Mesendoderm (in vitro differentiated cells): ENCODE data around the gene INHBC.
A peak's percentile ranks its signal among the peaks of the same experiment; 100 is the strongest.

Source experiments
- DNase-seq: peaks from one replicate; pipeline ENCODE4 v3.0.0; 2013
- H2AK5ac ChIP-seq: 2 replicates; pipeline ENCODE4 v1.6.1; 2013; ENCODE audit warnings: low read length, inconsistent platforms
- H2BK120ac ChIP-seq: 2 replicates; pipeline ENCODE4 v1.6.1; 2013; ENCODE audit warnings: low read depth, mild to moderate bottlenecking, low read length, moderate library complexity, mixed read lengths
- H2BK15ac ChIP-seq: replicated peaks from 2 replicates; pipeline ENCODE4 v1.6.1; 2013; ENCODE audit warnings: low read depth, mild to moderate bottlenecking, moderate library complexity
- H2BK5ac ChIP-seq: 2 replicates; pipeline ENCODE4 v1.6.1; 2013; ENCODE audit warnings: low read length, inconsistent platforms
- H3K18ac ChIP-seq: 2 replicates; pipeline ENCODE4 v1.6.1; 2013; ENCODE audit warnings: mild to moderate bottlenecking, low read length, mixed read lengths
- H3K23ac ChIP-seq: one replicate; pipeline ENCODE4 v1.6.1; 2013; ENCODE audit warnings: low read length
- H3K27ac ChIP-seq: 2 replicates; pipeline ENCODE4 v1.5.1; 2013; ENCODE audit warnings: low read depth, mild to moderate bottlenecking, inconsistent platforms, low read length, moderate library complexity
- H3K27me3 ChIP-seq: 2 replicates; pipeline ENCODE4 v1.6.1; 2013; ENCODE audit warnings: low read length, control low read depth, mild to moderate bottlenecking, inconsistent platforms; ENCODE audit not compliant: insufficient read depth, poor library complexity
- H3K36me3 ChIP-seq: 2 replicates; pipeline ENCODE4 v1.6.1; 2013; ENCODE audit warnings: low read length, inconsistent platforms; ENCODE audit not compliant: control insufficient read depth, insufficient read depth
- H3K4ac ChIP-seq: one replicate; pipeline ENCODE4 v1.6.1; 2013; ENCODE audit warnings: low read depth, mild to moderate bottlenecking, low read length, moderate library complexity
- H3K4me1 ChIP-seq: 2 replicates; pipeline ENCODE4 v1.6.1; 2013; ENCODE audit warnings: low read depth, low read length, inconsistent platforms; ENCODE audit not compliant: control insufficient read depth
- H3K4me2 ChIP-seq: 2 replicates; pipeline ENCODE4 v1.6.1; 2013; ENCODE audit warnings: low read length
- H3K4me3 ChIP-seq: 2 replicates; pipeline ENCODE4 v1.5.1; 2013; ENCODE audit warnings: mild to moderate bottlenecking, low read length
- H3K56ac ChIP-seq: one replicate; pipeline ENCODE4 v1.6.1; 2013; ENCODE audit warnings: low read length
- H3K79me1 ChIP-seq: 2 replicates; pipeline ENCODE4 v1.6.1; 2013; ENCODE audit warnings: low read length, inconsistent platforms
- H3K79me2 ChIP-seq: 2 replicates; pipeline ENCODE4 v1.6.1; 2013; ENCODE audit warnings: mild to moderate bottlenecking, low read length; ENCODE audit not compliant: control insufficient read depth, insufficient read depth
- H3K9ac ChIP-seq: 2 replicates; pipeline ENCODE4 v1.6.1; 2013; ENCODE audit warnings: low read length, inconsistent platforms
- H4K5ac ChIP-seq: one replicate; pipeline ENCODE4 v1.6.1; 2013; ENCODE audit warnings: low read length
- H4K8ac ChIP-seq: one replicate; pipeline ENCODE4 v1.6.1; 2013; ENCODE audit warnings: low read depth, mild to moderate bottlenecking, control low read depth, low read length, moderate library complexity
- WGBS: extraction: QIAGEN DNeasy Blood & Tissue Kit; methylation state at CpG from one replicate; pipeline ENCODE4 v1.1.7; 2013; ENCODE audit warnings: low lambda C conversion rate, missing lambda C conversion rate; ENCODE audit not compliant: insufficient coverage; ENCODE audit errors: extremely low coverage; 5-methylcytosine and 5-hydroxymethylcytosine counted together

The INHBC gene

DNA sequence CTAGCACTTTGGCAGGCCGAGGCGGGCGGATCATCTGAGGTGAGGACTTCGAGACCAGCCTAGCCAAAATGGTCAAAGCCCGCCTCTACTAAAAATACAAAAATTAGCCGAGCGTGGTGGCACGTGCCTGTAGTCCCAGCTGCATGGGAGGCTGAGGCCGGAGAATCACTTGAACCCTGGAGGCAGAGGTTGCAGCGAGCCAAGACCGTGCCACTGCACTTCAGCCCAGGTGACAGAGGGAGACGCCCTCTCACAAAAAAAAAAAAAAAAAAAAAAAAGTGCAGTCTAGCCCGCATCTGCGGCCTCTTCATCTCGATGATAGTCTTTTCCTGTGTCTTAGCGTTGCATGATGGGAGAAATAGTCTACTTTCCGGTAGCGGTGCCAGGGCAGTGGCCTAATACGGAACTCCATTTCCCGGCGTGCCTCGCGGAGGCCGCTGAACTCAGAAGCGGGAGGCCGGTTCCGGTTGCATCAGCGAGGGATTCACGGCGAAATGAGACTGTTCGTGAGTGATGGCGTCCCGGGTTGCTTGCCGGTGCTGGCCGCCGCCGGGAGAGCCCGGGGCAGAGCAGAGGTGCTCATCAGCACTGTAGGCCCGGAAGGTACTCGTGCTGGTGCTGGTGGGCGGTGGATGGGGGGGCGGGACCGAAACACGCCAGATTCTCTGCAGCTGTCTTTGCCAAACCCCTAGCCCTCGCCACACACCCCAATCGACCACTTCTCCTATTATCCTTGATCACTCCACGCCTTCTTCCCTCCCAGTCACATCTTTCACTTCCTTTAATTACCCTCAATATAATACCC, 53.2 kb downstream of the INHBC start, which contains the start of gene MARS1:
TSS of gene MARS1 (plus strand) at position 472 of the 805 bp plus-strand sequence. CDS start at position 495, 23 bp downstream.
- H3K4ac ChIP-seq = peak within 1 kb of the TSS; percentile 97
- peaks cover 3% of the 10 kb centered on the region for H3K4me1 ChIP-seq
- H2BK5ac ChIP-seq = peak within 1 kb of the TSS; percentile 97
- peak within 1 kb of the TSS; percentile 99 for H3K4me3 ChIP-seq
- no peak within 1 kb of the TSS for H2BK15ac ChIP-seq
- H3K4me2 ChIP-seq = peak within 1 kb of the TSS; percentile 85
- H3K9ac ChIP-seq = peak within 1 kb of the TSS; percentile 99
- H4K8ac ChIP-seq = peak within 1 kb of the TSS; percentile 41
- DNase-seq = peak; percentile 99
- peak within 1 kb of the TSS; percentile 99 for H2AK5ac ChIP-seq
- peaks cover 22% of the 10 kb centered on the region for H3K79me2 ChIP-seq
- H3K27me3 ChIP-seq = no peaks in the 10 kb centered on the region
- H3K27ac ChIP-seq = peak within 1 kb of the TSS; percentile 79
- peak within 1 kb of the TSS; percentile 99 for H3K56ac ChIP-seq
- H3K18ac ChIP-seq = peak within 1 kb of the TSS; percentile 97
- peaks cover 19% of the 10 kb centered on the region for H3K79me1 ChIP-seq
- no peak within 1 kb of the TSS for H4K5ac ChIP-seq
- H2BK120ac ChIP-seq = peak within 1 kb of the TSS; percentile 66
- peaks cover 12% of the 10 kb centered on the region for H3K36me3 ChIP-seq
- 100% methylated on average over 1 of the region's 47 CpGs for WGBS
- no peak within 1 kb of the TSS for H3K23ac ChIP-seq

DNA sequence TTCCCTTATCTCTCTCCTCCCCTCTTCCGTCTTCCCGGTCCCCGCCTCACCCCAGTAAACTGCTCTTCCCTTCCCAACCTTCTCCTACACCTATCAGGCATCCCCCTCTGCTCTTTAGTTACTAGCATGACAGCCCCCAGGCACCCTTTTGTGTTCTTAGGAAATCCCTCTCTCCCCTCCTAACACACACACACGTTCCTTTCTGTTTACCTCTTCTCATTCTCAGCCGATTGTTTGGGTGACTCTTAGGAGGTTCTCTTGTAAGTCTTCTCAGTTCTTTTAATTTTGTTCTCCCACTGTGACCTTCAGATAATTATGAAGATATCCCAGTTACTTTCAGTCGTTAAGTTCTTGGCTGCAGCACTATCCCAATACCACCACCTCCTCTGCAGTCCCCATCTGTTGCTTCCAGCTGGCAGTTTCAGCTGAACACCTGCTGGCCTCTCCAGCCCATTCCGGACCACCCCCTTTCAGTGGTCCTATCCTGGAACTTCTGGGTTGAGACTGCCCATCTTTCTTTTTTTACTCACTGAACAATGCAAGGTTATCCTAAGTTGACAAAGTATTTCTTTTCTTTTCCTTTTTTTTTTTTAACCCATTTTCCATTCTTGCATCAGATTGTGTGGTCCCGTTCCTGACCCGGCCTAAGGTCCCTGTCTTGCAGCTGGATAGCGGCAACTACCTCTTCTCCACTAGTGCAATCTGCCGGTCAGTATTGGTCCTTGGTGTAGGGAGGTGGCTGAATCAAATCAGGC, 54.0 kb downstream of the INHBC start:
- Histone ChIP-seq H3K79me1 (peaks cover 20% of the 10 kb centered on the region), H3K4me2 (peak overlapping the region; percentile 85), H4K8ac (no peak overlapping the region), H3K27me3 (no peaks in the 10 kb centered on the region), H3K23ac (no peak overlapping the region), H3K4ac (peak overlapping the region; percentile 46), H2BK5ac (peak overlapping the region; percentile 97), H3K79me2 (peaks cover 22% of the 10 kb centered on the region), H3K9ac (peak overlapping the region; percentile 99), H4K5ac (no peak overlapping the region), H2BK15ac (no peak overlapping the region), H2BK120ac (peak overlapping the region; percentile 66), H2AK5ac (peak overlapping the region; percentile 99), H3K36me3 (peaks cover 13% of the 10 kb centered on the region), H3K4me1 (peaks cover 3% of the 10 kb centered on the region), H3K4me3 (peak overlapping the region; percentile 99), H3K27ac (peak overlapping the region; percentile 79), H3K18ac (peak overlapping the region; percentile 97), H3K56ac (peak overlapping the region; percentile 99)
- 100% methylated on average over 3 of the region's 11 CpGs for WGBS
- DNase-seq = peak; percentile 25

DNA sequence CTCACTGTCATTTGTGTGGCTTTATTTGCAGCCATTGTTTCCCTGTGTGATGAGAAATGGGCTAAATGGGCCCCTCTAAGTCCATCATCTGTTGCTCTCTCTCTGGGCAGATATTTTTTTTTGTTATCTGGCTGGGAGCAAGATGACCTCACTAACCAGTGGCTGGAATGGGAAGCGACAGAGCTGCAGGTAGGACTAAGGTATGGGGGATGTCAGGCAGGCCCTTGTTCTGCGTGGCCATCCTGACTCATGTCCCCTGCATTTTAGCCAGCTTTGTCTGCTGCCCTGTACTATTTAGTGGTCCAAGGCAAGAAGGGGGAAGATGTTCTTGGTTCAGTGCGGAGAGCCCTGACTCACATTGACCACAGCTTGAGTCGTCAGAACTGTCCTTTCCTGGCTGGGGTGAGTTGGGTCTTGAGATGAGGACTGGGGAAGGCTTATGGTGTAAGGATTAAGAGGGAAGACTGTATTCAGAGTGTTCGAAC, 54.6 kb downstream of the INHBC start:
- Histone ChIP-seq H3K27ac (no peak overlapping the region), H3K4me1 (peaks cover 3% of the 10 kb centered on the region), H3K23ac (no peak overlapping the region), H3K18ac (no peak overlapping the region), H4K5ac (no peak overlapping the region), H3K4ac (no peak overlapping the region), H3K36me3 (peaks cover 13% of the 10 kb centered on the region), H2BK5ac (no peak overlapping the region), H3K4me2 (peak overlapping the region; percentile 85), H3K27me3 (no peaks in the 10 kb centered on the region), H4K8ac (no peak overlapping the region), H3K79me1 (peaks cover 20% of the 10 kb centered on the region), H2BK120ac (no peak overlapping the region), H2AK5ac (no peak overlapping the region), H2BK15ac (no peak overlapping the region), H3K9ac (peak overlapping the region; percentile 99), H3K79me2 (peaks cover 22% of the 10 kb centered on the region), H3K56ac (peak overlapping the region; percentile 99), H3K4me3 (peak overlapping the region; percentile 99)
- no CpG with 5 or more reads among the region's 5 CpGs for WGBS
- DNase-seq = peak; percentile 39

DNA sequence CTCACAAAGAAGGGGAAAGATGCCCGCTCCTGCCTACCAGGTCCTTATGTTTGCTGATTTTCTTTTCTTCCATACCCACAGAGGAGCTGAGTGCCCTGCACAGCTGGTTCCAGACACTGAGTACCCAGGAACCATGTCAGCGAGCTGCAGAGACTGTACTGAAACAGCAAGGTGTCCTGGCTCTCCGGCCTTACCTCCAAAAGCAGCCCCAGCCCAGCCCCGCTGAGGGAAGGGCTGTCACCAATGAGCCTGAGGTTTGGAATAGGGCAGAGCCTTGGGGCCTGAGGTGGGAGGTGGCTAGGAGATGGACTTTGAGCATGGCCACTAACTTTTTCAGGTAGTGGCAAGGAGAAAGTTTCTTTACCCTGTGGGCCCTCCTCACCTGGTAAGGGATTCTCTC, 55.5 kb downstream of the INHBC start:
- Histone ChIP-seq H3K23ac (no peak overlapping the region), H3K4me2 (no peak overlapping the region), H2BK5ac (no peak overlapping the region), H3K9ac (no peak overlapping the region), H2AK5ac (no peak overlapping the region), H4K8ac (no peak overlapping the region), H3K18ac (no peak overlapping the region), H3K4ac (no peak overlapping the region), H3K4me3 (no peak overlapping the region), H3K79me1 (peaks cover 20% of the 10 kb centered on the region), H2BK15ac (no peak overlapping the region), H3K79me2 (peaks cover 22% of the 10 kb centered on the region), H3K36me3 (peaks cover 13% of the 10 kb centered on the region), H2BK120ac (no peak overlapping the region), H3K27ac (no peak overlapping the region), H3K27me3 (no peaks in the 10 kb centered on the region), H3K56ac (no peak overlapping the region), H4K5ac (no peak overlapping the region), H3K4me1 (peaks cover 3% of the 10 kb centered on the region)
- WGBS = no CpG with 5 or more reads among the region's 4 CpGs
- no peak for DNase-seq

DNA sequence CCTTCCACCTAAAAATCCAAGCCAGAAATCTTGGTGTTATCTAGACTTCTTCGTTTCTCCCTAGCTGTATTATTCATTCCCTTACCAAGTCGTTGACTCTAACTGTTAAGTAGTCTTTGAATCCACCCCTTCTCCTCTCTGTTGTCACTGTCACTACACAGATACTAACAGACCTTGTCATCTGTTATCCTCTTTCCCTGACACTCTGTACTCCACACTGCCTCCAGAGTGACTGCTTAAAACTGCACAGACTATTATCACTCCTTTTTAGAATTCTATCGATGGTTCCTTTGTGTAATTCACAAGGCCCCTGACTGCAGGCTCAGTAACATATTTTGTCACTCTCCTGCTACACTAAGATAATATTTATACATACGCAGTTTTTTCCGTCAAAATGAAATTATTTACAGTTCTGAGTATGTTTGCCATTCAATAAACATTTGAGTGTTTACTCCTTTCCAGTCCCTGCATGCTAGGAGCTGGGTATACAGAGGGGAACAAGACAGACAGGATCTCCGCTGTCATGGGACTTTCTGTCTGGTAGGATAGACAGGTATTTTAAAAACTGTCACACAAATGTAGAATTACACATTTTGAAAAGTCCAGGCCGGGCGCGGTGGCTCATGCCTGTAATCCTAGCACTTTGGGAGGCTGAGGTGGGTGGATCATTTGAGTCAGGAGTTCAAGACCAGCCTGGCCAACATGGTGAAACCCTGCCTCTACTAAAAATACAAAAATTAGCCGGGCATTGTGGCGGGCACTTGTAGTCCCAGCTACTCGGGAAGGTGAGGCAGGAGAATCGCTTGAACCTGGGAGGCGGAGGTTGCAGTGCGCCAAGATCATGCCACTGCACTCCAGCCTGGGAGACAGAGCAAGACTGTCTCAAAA, 57.1 kb downstream of the INHBC start:
- H3K4me3 ChIP-seq = no peak overlapping the region
- H3K27ac ChIP-seq = no peak overlapping the region
- no peak overlapping the region for H3K56ac ChIP-seq
- no peak overlapping the region for H2BK120ac ChIP-seq
- no peak overlapping the region for H2BK5ac ChIP-seq
- H3K4me2 ChIP-seq = no peak overlapping the region
- no peak overlapping the region for H4K8ac ChIP-seq
- H3K4me1 ChIP-seq = peaks cover 3% of the 10 kb centered on the region
- H3K23ac ChIP-seq = no peak overlapping the region
- no peak overlapping the region for H3K9ac ChIP-seq
- no CpG with 5 or more reads among the region's 15 CpGs for WGBS
- peak; percentile 68 for DNase-seq
- peaks cover 22% of the 10 kb centered on the region for H3K79me2 ChIP-seq
- no peak overlapping the region for H2BK15ac ChIP-seq
- H2AK5ac ChIP-seq = no peak overlapping the region
- no peak overlapping the region for H3K18ac ChIP-seq
- H4K5ac ChIP-seq = no peak overlapping the region
- no peak overlapping the region for H3K4ac ChIP-seq
- H3K79me1 ChIP-seq = peaks cover 20% of the 10 kb centered on the region
- peaks cover 14% of the 10 kb centered on the region for H3K36me3 ChIP-seq
- H3K27me3 ChIP-seq = no peaks in the 10 kb centered on the region
